HG02798 (cell line): ENCODE results near the gene LMTK2.
A peak's percentile ranks its signal among the peaks of the same experiment; 100 is the strongest.

Source experiments
- ATAC-seq: cut with Tn5 transposase; IDR thresholded peaks from one replicate; pipeline ENCODE4 v1.9.1; 2021; ENCODE audit warnings: mild to moderate bottlenecking; ENCODE audit not compliant: unreplicated experiment, poor library complexity

LMTK2 gene

GRCh38 chr7:98199131-98199530 lies 92.5 kb downstream of the LMTK2 start:
- no peak for ATAC-seq

- ATAC-seq = peak; percentile 35
These were observed 93.7 kb downstream of the LMTK2 start for GRCh38 chr7:98200364-98200763.

GRCh38 chr7:98202367-98203195 lies 95.9 kb downstream of the LMTK2 start:
- ATAC-seq = peak; percentile 93

GRCh38 chr7:98203261-98203963 lies 96.8 kb downstream of the LMTK2 start:
- ATAC-seq = peak; percentile 45

- ATAC-seq = no peak
These were observed 97.4 kb downstream of the LMTK2 start for GRCh38 chr7:98203964-98204605.

- no peak for ATAC-seq
These were observed 98.0 kb downstream of the LMTK2 start for GRCh38 chr7:98204670-98205069.

GRCh38 chr7:98205162-98205845 lies 98.6 kb downstream of the LMTK2 start:
- ATAC-seq = no peak

- ATAC-seq = no peak
These were observed 100.0 kb downstream of the LMTK2 start for GRCh38 chr7:98206451-98207330.

GRCh38 chr7:98209166-98209920 lies 102.7 kb downstream of the LMTK2 start:
- no peak for ATAC-seq

GRCh38 chr7:98210513-98211220 lies 104.0 kb downstream of the LMTK2 start:
- no peak for ATAC-seq

GRCh38 chr7:98211221-98211675 lies 104.6 kb downstream of the LMTK2 start, which contains the start of gene BHLHA15:
TSS of gene BHLHA15 (plus strand) at chr7:98211439. CDS start at chr7:98212310, 871 bp downstream.
- ATAC-seq = peak; percentile 60

GRCh38 chr7:98211676-98212531 lies 105.2 kb downstream of the LMTK2 start:
- peak; percentile 2 for ATAC-seq

GRCh38 chr7:98212532-98213041 lies 105.9 kb downstream of the LMTK2 start:
- no peak for ATAC-seq

GRCh38 chr7:98213296-98213887 lies 106.7 kb downstream of the LMTK2 start:
- ATAC-seq = no peak

GRCh38 chr7:98213888-98214810 lies 107.5 kb downstream of the LMTK2 start:
- no peak for ATAC-seq
